Measurements from ENCODE around the gene LMAN2L.

The LMAN2L gene

GRCh38 chr2:96702098-96702785, 37.6 kb downstream of the LMAN2L start:
- no peak for DNase-seq

- DNase-seq: no peak
These were observed 38.2 kb downstream of the LMAN2L start for GRCh38 chr2:96701636-96702035.

- no peak for DNase-seq
These were observed 39.8 kb downstream of the LMAN2L start for GRCh38 chr2:96700086-96700485.

GRCh38 chr2:96699621-96700020, 40.2 kb downstream of the LMAN2L start:
- no peak for DNase-seq

GRCh38 chr2:96699021-96699420, 40.8 kb downstream of the LMAN2L start:
- no peak for DNase-seq

GRCh38 chr2:96698221-96698861, 41.5 kb downstream of the LMAN2L start:
- no peak for DNase-seq

- no peak for DNase-seq
These were observed 42.4 kb downstream of the LMAN2L start for GRCh38 chr2:96697476-96697875.

GRCh38 chr2:96695602-96696001, 44.3 kb downstream of the LMAN2L start:
- no peak for DNase-seq

- DNase-seq: no peak
These were observed 44.9 kb downstream of the LMAN2L start for GRCh38 chr2:96694816-96695455.

GRCh38 chr2:96694279-96694678, 45.6 kb downstream of the LMAN2L start:
- no peak for DNase-seq

- no peak for DNase-seq
These were observed 46.3 kb downstream of the LMAN2L start for GRCh38 chr2:96693286-96694200.

GRCh38 chr2:96692094-96692971, 47.5 kb downstream of the LMAN2L start:
- no peak for DNase-seq

GRCh38 chr2:96691022-96691612, 48.7 kb downstream of the LMAN2L start:
- DNase-seq: no peak

- no peak for DNase-seq
These were observed 49.4 kb downstream of the LMAN2L start for GRCh38 chr2:96690306-96691021.

- DNase-seq: no peak
These were observed 50.4 kb downstream of the LMAN2L start for GRCh38 chr2:96689431-96689991.

GRCh38 chr2:96688649-96689430, 51.0 kb downstream of the LMAN2L start:
- no peak for DNase-seq

GRCh38 chr2:96687711-96688640, 51.9 kb downstream of the LMAN2L start:
- DNase-seq: no peak

- no peak for DNase-seq
These were observed 52.6 kb downstream of the LMAN2L start for GRCh38 chr2:96687266-96687665.
